Measurements from ENCODE around the gene CDK14.
"Not testable (repeated sequence)": the region's sequence is repeated elsewhere in the genome, so short reads cannot be mapped to it uniquely, and the experiment has no call there.

The CDK14 gene

DNA sequence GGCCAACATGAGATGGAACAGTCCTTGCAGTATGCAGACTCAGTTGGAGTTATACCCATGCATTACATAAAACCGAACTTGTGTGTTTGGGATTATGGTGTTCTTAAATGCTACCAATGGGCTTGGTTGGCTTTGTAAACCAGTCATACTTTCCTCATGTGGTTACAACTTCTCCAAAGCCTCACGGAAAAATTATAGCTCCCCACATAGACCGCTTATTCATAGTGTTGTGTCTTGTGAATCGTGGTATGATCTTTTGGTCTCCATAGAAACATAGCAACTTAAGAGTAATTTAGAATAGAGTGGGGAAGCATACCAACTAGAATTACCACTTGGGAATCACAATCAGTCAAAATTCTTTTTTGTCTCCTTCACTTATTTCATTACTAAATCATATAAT is 555.8 kb downstream of the CDK14 start:
- DNase-seq (ENCODE audit: low spot score): no peak
- Mint-ChIP-seq H3K4me1 (ENCODE audit: low read depth) (no peaks in the 10 kb centered on the region), H3K36me3 (ENCODE audit: low read depth) (no peaks in the 10 kb centered on the region), H3K27me3 (ENCODE audit: low read depth) (no peaks in the 10 kb centered on the region), H3K4me3 (no peak overlapping the region), H3K9me3 (no peaks in the 10 kb centered on the region), H3K27ac (no peak overlapping the region)

- Mint-ChIP-seq H3K4me3 (no peak overlapping the region), H3K36me3 (ENCODE audit: low read depth) (no peaks in the 10 kb centered on the region), H3K4me1 (ENCODE audit: low read depth) (no peaks in the 10 kb centered on the region), H3K27ac (no peak overlapping the region), H3K27me3 (ENCODE audit: low read depth) (no peaks in the 10 kb centered on the region), H3K9me3 (no peaks in the 10 kb centered on the region)
- DNase-seq (ENCODE audit: low spot score): no peak
These were observed 560.4 kb downstream of the CDK14 start for GRCh38 chr7:91156316-91157185.

- no peaks in the 10 kb centered on the region for H3K27me3 Mint-ChIP-seq (ENCODE audit: low read depth)
- no peak overlapping the region for H3K27ac Mint-ChIP-seq
- no peaks in the 10 kb centered on the region for H3K36me3 Mint-ChIP-seq (ENCODE audit: low read depth)
- no peak for DNase-seq (ENCODE audit: low spot score)
- H3K4me3 Mint-ChIP-seq: no peak overlapping the region
- H3K4me1 Mint-ChIP-seq (ENCODE audit: low read depth): no peaks in the 10 kb centered on the region
- no peaks in the 10 kb centered on the region for H3K9me3 Mint-ChIP-seq
These were observed 561.6 kb downstream of the CDK14 start for GRCh38 chr7:91157579-91158320.

GRCh38 chr7:91162436-91162835 is 566.3 kb downstream of the CDK14 start:
- H3K9me3 Mint-ChIP-seq: no peaks in the 10 kb centered on the region
- no peaks in the 10 kb centered on the region for H3K36me3 Mint-ChIP-seq (ENCODE audit: low read depth)
- no peaks in the 10 kb centered on the region for H3K4me1 Mint-ChIP-seq (ENCODE audit: low read depth)
- no peak for DNase-seq (ENCODE audit: low spot score)
- no peak overlapping the region for H3K27ac Mint-ChIP-seq
- no peak overlapping the region for H3K4me3 Mint-ChIP-seq
- H3K27me3 Mint-ChIP-seq (ENCODE audit: low read depth): no peaks in the 10 kb centered on the region

- H3K4me3 Mint-ChIP-seq: no peak overlapping the region
- no peaks in the 10 kb centered on the region for H3K27me3 Mint-ChIP-seq (ENCODE audit: low read depth)
- no peaks in the 10 kb centered on the region for H3K36me3 Mint-ChIP-seq (ENCODE audit: low read depth)
- no peak for DNase-seq (ENCODE audit: low spot score)
- H3K9me3 Mint-ChIP-seq: no peaks in the 10 kb centered on the region
- H3K27ac Mint-ChIP-seq: no peak overlapping the region
- H3K4me1 Mint-ChIP-seq (ENCODE audit: low read depth): no peaks in the 10 kb centered on the region
These were observed 568.4 kb downstream of the CDK14 start for GRCh38 chr7:91164506-91164905.

- Mint-ChIP-seq H3K4me1 (ENCODE audit: low read depth) (no peaks in the 10 kb centered on the region), H3K27ac (no peak overlapping the region), H3K4me3 (no peak overlapping the region), H3K27me3 (ENCODE audit: low read depth) (no peaks in the 10 kb centered on the region), H3K36me3 (ENCODE audit: low read depth) (no peaks in the 10 kb centered on the region), H3K9me3 (no peaks in the 10 kb centered on the region)
- no peak for DNase-seq (ENCODE audit: low spot score)
These were observed 569.1 kb downstream of the CDK14 start for GRCh38 chr7:91165006-91165845.

GRCh38 chr7:91165846-91166230 is 569.7 kb downstream of the CDK14 start:
- Mint-ChIP-seq H3K4me3 (no peak overlapping the region), H3K4me1 (ENCODE audit: low read depth) (no peaks in the 10 kb centered on the region), H3K27ac (no peak overlapping the region), H3K36me3 (ENCODE audit: low read depth) (no peaks in the 10 kb centered on the region), H3K9me3 (no peaks in the 10 kb centered on the region), H3K27me3 (ENCODE audit: low read depth) (no peaks in the 10 kb centered on the region)
- no peak for DNase-seq (ENCODE audit: low spot score)

DNA sequence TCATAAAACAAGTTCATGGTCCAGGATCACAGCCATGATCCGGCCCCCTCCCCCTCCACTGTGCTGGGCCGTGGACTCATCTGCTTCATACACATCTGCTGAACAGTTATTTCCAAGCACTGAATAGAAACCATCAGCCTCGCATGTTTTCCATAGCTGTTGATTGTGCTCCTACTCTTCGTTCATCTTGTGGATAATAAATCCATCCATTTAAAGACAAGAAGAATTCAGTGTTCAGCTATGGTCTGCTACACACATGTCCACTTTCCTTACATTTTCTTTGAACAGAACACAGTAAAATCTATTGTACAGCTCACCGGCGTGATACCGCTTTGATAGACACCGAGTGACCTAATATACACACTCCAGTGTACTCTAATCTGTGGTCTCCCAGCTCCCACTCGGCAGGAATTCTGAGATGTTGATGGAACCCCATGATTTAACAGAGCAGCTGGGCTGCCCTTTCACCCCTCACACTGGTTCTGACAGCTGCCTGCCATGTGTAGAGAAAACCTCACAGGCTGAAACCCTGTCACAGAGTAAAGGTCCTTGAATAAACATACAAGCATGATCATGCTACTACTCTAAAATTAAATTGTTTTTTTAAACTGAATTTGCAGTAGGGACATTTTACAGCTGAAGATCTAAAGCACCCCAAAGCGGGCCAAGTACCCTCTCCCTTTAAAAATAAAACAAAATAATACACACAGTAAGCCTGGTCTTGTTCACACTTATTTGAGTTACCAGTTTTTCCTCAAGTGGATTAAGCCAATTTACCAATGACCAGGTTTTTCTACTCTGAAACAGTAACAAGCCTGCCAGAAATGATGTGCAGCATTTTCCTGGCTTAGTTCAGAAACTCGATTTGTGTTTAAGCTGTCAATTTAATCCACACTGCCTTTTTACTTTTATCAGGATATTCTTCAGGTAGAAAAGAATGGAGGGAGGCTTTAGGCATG is 573.0 kb downstream of the CDK14 start:
- Mint-ChIP-seq H3K9me3 (no peaks in the 10 kb centered on the region), H3K27me3 (ENCODE audit: low read depth) (no peaks in the 10 kb centered on the region), H3K4me3 (no peak overlapping the region), H3K27ac (no peak overlapping the region), H3K36me3 (ENCODE audit: low read depth) (no peaks in the 10 kb centered on the region), H3K4me1 (ENCODE audit: low read depth) (no peaks in the 10 kb centered on the region)
- no peak for DNase-seq (ENCODE audit: low spot score)

GRCh38 chr7:91169830-91170191 is 573.7 kb downstream of the CDK14 start:
- no peak for DNase-seq (ENCODE audit: low spot score)
- Mint-ChIP-seq H3K27me3 (ENCODE audit: low read depth) (no peaks in the 10 kb centered on the region), H3K4me3 (no peak overlapping the region), H3K36me3 (ENCODE audit: low read depth) (no peaks in the 10 kb centered on the region), H3K9me3 (no peaks in the 10 kb centered on the region), H3K4me1 (ENCODE audit: low read depth) (no peaks in the 10 kb centered on the region), H3K27ac (no peak overlapping the region)

GRCh38 chr7:91173265-91173664 is 577.1 kb downstream of the CDK14 start:
- not testable (repeated sequence) for H3K9me3 Mint-ChIP-seq

DNA sequence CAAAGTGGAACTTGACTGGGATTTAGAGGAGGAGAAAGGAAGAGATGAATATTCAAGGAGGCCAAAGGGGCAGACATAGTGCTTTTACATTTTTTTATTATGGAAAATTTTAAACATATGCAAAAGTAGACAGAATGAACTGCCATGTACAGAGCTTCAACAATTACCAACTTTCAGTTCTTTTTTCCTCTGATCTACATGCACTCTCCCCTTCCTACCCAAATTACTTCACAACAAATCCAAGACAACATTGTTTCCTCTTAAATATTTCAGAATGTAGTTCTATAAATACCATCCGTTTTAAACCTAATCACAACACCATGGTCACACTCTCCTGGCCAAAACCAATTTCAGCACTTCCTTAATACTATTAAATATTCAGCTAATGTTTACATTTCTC is 584.6 kb downstream of the CDK14 start:
- no peak for DNase-seq (ENCODE audit: low spot score)
- H3K4me1 Mint-ChIP-seq (ENCODE audit: low read depth): no peaks in the 10 kb centered on the region
- H3K27me3 Mint-ChIP-seq (ENCODE audit: low read depth): no peaks in the 10 kb centered on the region
- no peak overlapping the region for H3K4me3 Mint-ChIP-seq
- H3K9me3 Mint-ChIP-seq: no peaks in the 10 kb centered on the region
- no peak overlapping the region for H3K27ac Mint-ChIP-seq
- no peaks in the 10 kb centered on the region for H3K36me3 Mint-ChIP-seq (ENCODE audit: low read depth)

More at GRCh38 chr7:91173265-91173664, 577.1 kb downstream of the CDK14 start:
- not testable (repeated sequence) for DNase-seq (ENCODE audit: low spot score); H3K36me3 Mint-ChIP-seq (ENCODE audit: low read depth); H3K27ac Mint-ChIP-seq; H3K4me3 Mint-ChIP-seq; H3K27me3 Mint-ChIP-seq (ENCODE audit: low read depth); H3K4me1 Mint-ChIP-seq (ENCODE audit: low read depth)

DNA sequence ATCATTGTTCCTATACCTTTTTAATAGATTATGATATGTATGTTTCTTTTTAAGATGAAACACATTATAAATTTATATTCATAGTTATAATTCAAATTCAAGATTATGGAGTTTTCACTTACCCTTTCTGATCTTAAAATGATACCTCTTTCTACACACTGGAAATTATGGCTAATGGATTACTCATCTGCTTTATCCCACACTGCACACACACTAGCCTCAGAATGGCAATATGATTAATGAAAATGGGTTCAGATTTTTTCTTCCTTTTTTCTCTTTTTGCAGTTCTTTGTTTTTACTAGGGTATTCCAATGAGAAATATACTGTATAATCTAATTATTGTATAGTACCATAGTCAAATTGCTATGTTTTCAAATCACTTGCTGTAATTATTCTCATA is 585.8 kb downstream of the CDK14 start:
- H3K36me3 Mint-ChIP-seq (ENCODE audit: low read depth): no peaks in the 10 kb centered on the region
- H3K9me3 Mint-ChIP-seq: no peaks in the 10 kb centered on the region
- no peaks in the 10 kb centered on the region for H3K4me1 Mint-ChIP-seq (ENCODE audit: low read depth)
- no peaks in the 10 kb centered on the region for H3K27me3 Mint-ChIP-seq (ENCODE audit: low read depth)
- no peak for DNase-seq (ENCODE audit: low spot score)
- H3K27ac Mint-ChIP-seq: no peak overlapping the region
- no peak overlapping the region for H3K4me3 Mint-ChIP-seq
